SK-N-SH (cell line): ENCODE results near the gene FOXF2. TPM values are rescaled to one million over a fixed set of nuclear protein-coding genes. Genes with fewer than 3 reads are reported as not detected.

Experiments used
- CTCF ChIA-PET: fragments of 300-600, 350-600 bp; formaldehyde crosslinking; extraction: SDS; loops from one replicate; lab custom pipeline; 2021; lab: Yijun Ruan, JAX
- POLR2A ChIA-PET: fragments of 350-600 bp; sonication (Branson Sonifier 250); formaldehyde crosslinking; extraction: SDS; loops from one replicate; lab custom pipeline; 2020; ENCODE audit warnings: antibody characterized with exemption, inconsistent platforms; lab: Yijun Ruan, JAX
- DNase-seq: peaks from one replicate; pipeline ENCODE4 v3.0.0; 2012
- H2AFZ ChIP-seq: fragments of 200-600 bp; sonication (generic); 2 replicates; pipeline ENCODE4 v1.8.1; 2016; ENCODE audit warnings: antibody characterized with exemption, mild to moderate bottlenecking, low read depth
- H3F3A ChIP-seq: fragments of 200-600 bp; sonication (generic); replicated peaks from 2 replicates; pipeline ENCODE3; 2016; ENCODE audit warnings: antibody characterized with exemption, mild to moderate bottlenecking; ENCODE audit not compliant: insufficient read depth
- H3K27ac ChIP-seq, 2 experiments: fragments of 200-500 bp in 1 of 2; fragments of 200-600 bp in 1 of 2; sonication (Bioruptor generic) in 1 of 2; sonication (generic), shearing (Covaris generic) in 1 of 2; 2 replicates each; pipeline versions ENCODE4 v1.5.1 to v1.6.1; 2014 to 2016; ENCODE audit warnings: low read depth in 2 of 2, inconsistent platforms in 1 of 2, low read length in 1 of 2, mild to moderate bottlenecking in 1 of 2, mixed read lengths in 1 of 2
- H3K27me3 ChIP-seq: fragments of 200-600 bp; sonication (generic), shearing (Covaris generic); 2 replicates; pipeline ENCODE4 v1.6.1; 2016; ENCODE audit warnings: mixed run types; ENCODE audit not compliant: insufficient read depth
- H3K36me3 ChIP-seq, 2 experiments: fragments of 200-500 bp in 1 of 2; fragments of 200-600 bp in 1 of 2; sonication (Bioruptor generic) in 1 of 2; sonication (generic) in 1 of 2; replicated peaks in 1 of 2; 2 replicates each; pipeline versions ENCODE3 to v1.5.1; 2014 to 2016; ENCODE audit warnings: low read length in 1 of 2, mild to moderate bottlenecking in 1 of 2; ENCODE audit not compliant: insufficient read depth in 2 of 2, control insufficient read depth in 1 of 2
- H3K4me1 ChIP-seq, 2 experiments: fragments of 200-500 bp in 1 of 2; fragments of 200-600 bp in 1 of 2; sonication (Bioruptor generic) in 1 of 2; sonication (generic), shearing (Covaris generic) in 1 of 2; 2 replicates each; pipeline versions ENCODE4 v1.5.1 to v1.6.1; 2014 to 2016; ENCODE audit warnings: low read depth in 1 of 2, low read length in 1 of 2, mixed run types in 1 of 2; ENCODE audit not compliant: insufficient read depth in 2 of 2, control insufficient read depth in 1 of 2
- H3K4me2 ChIP-seq: fragments of 200-600 bp; sonication (generic), shearing (Covaris generic); 2 replicates; pipeline ENCODE4 v1.6.1; 2017; ENCODE audit warnings: mixed run types
- H3K4me3 ChIP-seq, 2 experiments: fragments of 200-500 bp in 1 of 2; fragments of 200-600 bp in 1 of 2; sonication (Bioruptor generic) in 1 of 2; sonication (generic), shearing (Covaris generic) in 1 of 2; 2 replicates each; pipeline versions ENCODE4 v1.5.1 to v1.8.1; 2014 to 2016; ENCODE audit warnings: low read depth in 2 of 2, inconsistent platforms in 1 of 2, low read length in 1 of 2, mild to moderate bottlenecking in 1 of 2, mixed read lengths in 1 of 2, moderate library complexity in 1 of 2
- H3K79me2 ChIP-seq: fragments of 200-600 bp; sonication (generic); 2 replicates; pipeline ENCODE4 v1.8.1; 2017; ENCODE audit warnings: mild to moderate bottlenecking; ENCODE audit not compliant: insufficient read depth
- H3K9ac ChIP-seq: fragments of 200-600 bp; sonication (generic); 2 replicates; pipeline ENCODE4 v1.6.1; 2017; ENCODE audit warnings: mixed run types
- H3K9me2 ChIP-seq: fragments of 200-600 bp; sonication (generic); 2 replicates; pipeline ENCODE4 v1.6.1; 2017; ENCODE audit warnings: mixed run types
- H3K9me3 ChIP-seq: fragments of 200-600 bp; sonication (generic); 2 replicates; pipeline ENCODE4 v1.6.1; 2017; ENCODE audit warnings: mixed run types, mild to moderate bottlenecking, moderate library complexity
- H4K20me1 ChIP-seq: fragments of 200-600 bp; sonication (generic); 2 replicates; pipeline ENCODE4 v1.6.1; 2017; ENCODE audit warnings: mild to moderate bottlenecking, mixed run types; ENCODE audit not compliant: insufficient read depth
- ELF1 ChIP-seq: IDR thresholded peaks from 2 replicates; pipeline ENCODE4 v1.4.0; 2012
- EZH2phosphoT487 ChIP-seq: fragments of 200-600 bp; sonication (generic); IDR thresholded peaks from 2 replicates; pipeline ENCODE4 v1.6.1; 2017; ENCODE audit warnings: low read depth, mixed run types, mild to moderate bottlenecking, antibody characterized with exemption, moderate library complexity, borderline replicate concordance
- FOSL2 ChIP-seq: IDR thresholded peaks from 2 replicates; pipeline ENCODE4 v1.4.0; 2012; ENCODE audit warnings: low read depth, mild to moderate bottlenecking, moderate library complexity, borderline replicate concordance
- JUND ChIP-seq: IDR thresholded peaks from 2 replicates; pipeline ENCODE4 v1.4.0; 2012
- NFIC ChIP-seq: IDR thresholded peaks from 2 replicates; pipeline ENCODE4 v1.4.0; 2012; ENCODE audit warnings: borderline replicate concordance
- REST ChIP-seq: IDR thresholded peaks from 2 replicates; pipeline ENCODE4 v1.6.1; 2012; ENCODE audit warnings: mild to moderate bottlenecking, low read depth, low read length, moderate library complexity
- USF1 ChIP-seq: IDR thresholded peaks from 2 replicates; pipeline ENCODE4 v1.4.0; 2012; ENCODE audit warnings: low read depth, borderline replicate concordance
- YY1 ChIP-seq: IDR thresholded peaks from 2 replicates; pipeline ENCODE4 v1.4.0; 2012; ENCODE audit warnings: low read depth, mild to moderate bottlenecking
- WGBS: methylation state at CpG from one replicate; pipeline ENCODE4 v1.1.6; 2017; ENCODE audit warnings: low lambda C conversion rate; 5-methylcytosine and 5-hydroxymethylcytosine counted together
- polyA plus RNA-seq, 3 experiments: library from polyadenylated mRNA; depleted of rRNA; stranded (reverse); fragments of >200 nt; gene quantifications; 2 replicates each; pipeline ENCODE4 v1.2.3, GENCODE V29; 2012

Gene FOXF2
- polyA plus RNA-seq, 1 of the 3 experiments (the other 2 are of a cell fraction): not detected

- Histone ChIP-seq H3K4me2 (no peak overlapping the region), H3K4me1 (no peaks in the 10 kb centered on the region), H3K27ac (no peak overlapping the region), H4K20me1 (no peaks in the 10 kb centered on the region), H3K9ac (no peak overlapping the region), H3K36me3 (no peaks in the 10 kb centered on the region), H3K79me2 (no peaks in the 10 kb centered on the region), H3K4me3 (no peak overlapping the region), H3K27me3 (peaks cover 85% of the 10 kb centered on the region), H3K9me2 (no peaks in the 10 kb centered on the region), H3K9me3 (no peaks in the 10 kb centered on the region), H3F3A (no peaks in the 10 kb centered on the region), H2AFZ (no peak overlapping the region)
- no peak for DNase-seq
- CTCF ChIA-PET: interaction anchor here (2.5 to 5.8 kb wide), 2 partner anchors 17 to 582 kb away, joined by 14 to 42 read pairs; no protein-coding TSS in a partner anchor
- WGBS: 11% methylated on average over 6 of the region's 6 CpGs
- no peak for TF ChIP-seq JUND
- TF ChIP-seq YY1: no peak
- TF ChIP-seq REST: no peak
- no peak for TF ChIP-seq ELF1
- TF ChIP-seq USF1: no peak
- TF ChIP-seq FOSL2: no peak
- POLR2A ChIA-PET: no interaction called here
Observed at GRCh38 chr6:1379788-1380147, 9.6 kb upstream of the FOXF2 start.

GRCh38 chr6:1380625-1381427, 8.6 kb upstream of the FOXF2 start:
- DNase-seq: no peak
- POLR2A ChIA-PET: interaction anchor here (0.8 kb wide), 1 partner anchor 10 kb away, joined by 3 read pairs; no protein-coding TSS in a partner anchor

More at GRCh38 chr6:1380625-1381427, 8.6 kb upstream of the FOXF2 start:
- CTCF ChIA-PET: interaction anchor here (0.6 to 5.8 kb wide), 13 partner anchors 10 to 795 kb away, joined by 3 to 42 read pairs (median 3); no protein-coding TSS in a partner anchor
- Histone ChIP-seq H3K4me1 (no peaks in the 10 kb centered on the region), H3K4me3 (no peak overlapping the region), H3K9me3 (no peaks in the 10 kb centered on the region), H3K79me2 (no peaks in the 10 kb centered on the region), H3K36me3 (no peaks in the 10 kb centered on the region), H2AFZ (no peak overlapping the region), H3K4me2 (no peak overlapping the region), H4K20me1 (no peaks in the 10 kb centered on the region), H3K9ac (no peak overlapping the region), H3K27ac (no peak overlapping the region), H3K27me3 (peaks cover 92% of the 10 kb centered on the region), H3F3A (no peaks in the 10 kb centered on the region), H3K9me2 (no peaks in the 10 kb centered on the region)
- TF ChIP-seq NFIC (no peak), EZH2phosphoT487 (peak; percentile 42; the same call in 1 of the 2 replicates)
- WGBS: 12% methylated on average over 20 of the region's 20 CpGs
